ENCODE results near the gene KMT2B. TPM values are rescaled to one million over a fixed set of nuclear protein-coding genes. Genes with fewer than 3 reads are reported as not detected.
A peak's percentile ranks its signal among the peaks of the same experiment; 100 is the strongest.

Gene KMT2B
- total RNA-seq (10 to 100 TPM; 62.6 to 67.8 TPM), polyA plus RNA-seq (2.9 TPM)

- H3K36me3 ChIP-seq (ENCODE audit: insufficient read depth, low read length) = peaks cover 8% of the 10 kb centered on the region
- peaks cover 44 to 64% (median 51%) of the 10 kb centered on the region in 3 donors for H3K4me1 Mint-ChIP-seq
- ChIA-PET CTCF (interaction anchor here (1.1 to 1.4 kb wide), 3 partner anchors 13 to 25 kb away, joined by 3 to 5 read pairs (median 3); no protein-coding TSS in a partner anchor), POLR2A (interaction anchor here (0.9 to 1.9 kb wide), 7 partner anchors 15 to 30 kb away, joined by 3 to 11 read pairs (median 5); partner anchors contain the start of genes IGFLR1, LIN37, PSENEN and U2AF1L4)
- H3K9me3 ChIP-seq (ENCODE audit: low read length) = no peaks in the 10 kb centered on the region
- no peaks in the 10 kb centered on the region for H3K27me3 ChIP-seq (ENCODE audit: insufficient read depth, low read length, poor library complexity, severe bottlenecking)
- H3K27ac ChIP-seq (ENCODE audit: low read depth, low read length) = peak within 1 kb of the TSS; percentile 76
- peaks cover 53% of the 10 kb centered on the region for H3K4me1 ChIP-seq (ENCODE audit: insufficient read depth, low read length)
- H3K4me3 Mint-ChIP-seq = peak within 1 kb of the TSS; percentile 88 to 98 (median 91)
- peak within 1 kb of the TSS; percentile 83 to 98 (median 94) for H3K27ac Mint-ChIP-seq
- peak within 1 kb of the TSS; percentile 89 for H3K4me3 ChIP-seq (ENCODE audit: low read length)
- peaks cover 0 to 4% of the 10 kb centered on the region in 2 donors for H3K27me3 Mint-ChIP-seq
- no peak for DNase-seq
- H3K9me3 Mint-ChIP-seq = no peaks in the 10 kb centered on the region
- peaks cover 0 to 40% (median 2%) of the 10 kb centered on the region in 3 donors for H3K36me3 Mint-ChIP-seq
Measured at GRCh38 chr19:35717665-35718344, at the start of gene KMT2B. Gene KMT2B (plus strand): TSS chr19:35718003. CDS start chr19:35718019, 16 bp downstream.

- ChIA-PET POLR2A (no interaction called here), CTCF (no interaction called here)
- H3K27me3 ChIP-seq (ENCODE audit: insufficient read depth, low read length, poor library complexity, severe bottlenecking) = peaks cover 12% of the 10 kb centered on the region
- H3K9me3 Mint-ChIP-seq = peaks cover 0 to 2% (median 0%) of the 10 kb centered on the region in 5 donors
- no peak overlapping the region for H3K27ac ChIP-seq (ENCODE audit: low read depth, low read length)
- no peak overlapping the region for H3K27ac Mint-ChIP-seq
- H3K4me3 Mint-ChIP-seq = peak overlapping the region in 1 of 7 donors; percentile 8
- H3K4me1 ChIP-seq (ENCODE audit: insufficient read depth, low read length) = no peaks in the 10 kb centered on the region
- peaks cover 0 to 3% (median 0%) of the 10 kb centered on the region in 3 donors for H3K36me3 Mint-ChIP-seq
- H3K9me3 ChIP-seq (ENCODE audit: low read length) = no peaks in the 10 kb centered on the region
- no peaks in the 10 kb centered on the region for H3K36me3 ChIP-seq (ENCODE audit: insufficient read depth, low read length)
- no peak for DNase-seq
- peaks cover 25 to 33% of the 10 kb centered on the region in 2 donors for H3K27me3 Mint-ChIP-seq
- peaks cover 6 to 10% (median 9%) of the 10 kb centered on the region in 3 donors for H3K4me1 Mint-ChIP-seq
- no peak overlapping the region for H3K4me3 ChIP-seq (ENCODE audit: low read length)
Measured at GRCh38 chr19:35669566-35669965, 48.2 kb upstream of the KMT2B start.

GRCh38 chr19:35669974-35670373 is 47.8 kb upstream of the KMT2B start:
- DNase-seq = no peak
- H3K36me3 Mint-ChIP-seq = peaks cover 0 to 2% (median 0%) of the 10 kb centered on the region in 3 donors
- H3K36me3 ChIP-seq (ENCODE audit: insufficient read depth, low read length) = no peaks in the 10 kb centered on the region
- H3K4me1 Mint-ChIP-seq = peaks cover 6 to 10% (median 9%) of the 10 kb centered on the region in 3 donors
- H3K27ac Mint-ChIP-seq = no peak overlapping the region
- ChIA-PET CTCF (no interaction called here), POLR2A (no interaction called here)
- no peak overlapping the region for H3K4me3 ChIP-seq (ENCODE audit: low read length)
- H3K9me3 Mint-ChIP-seq = peaks cover 0 to 2% (median 0%) of the 10 kb centered on the region in 5 donors
- no peaks in the 10 kb centered on the region for H3K9me3 ChIP-seq (ENCODE audit: low read length)
- H3K27me3 Mint-ChIP-seq = peaks cover 25 to 33% of the 10 kb centered on the region in 2 donors
- H3K4me1 ChIP-seq (ENCODE audit: insufficient read depth, low read length) = no peaks in the 10 kb centered on the region
- H3K27ac ChIP-seq (ENCODE audit: low read depth, low read length) = no peak overlapping the region
- peaks cover 12% of the 10 kb centered on the region for H3K27me3 ChIP-seq (ENCODE audit: insufficient read depth, low read length, poor library complexity, severe bottlenecking)
- peak overlapping the region in 1 of 7 donors; percentile 8 for H3K4me3 Mint-ChIP-seq

GRCh38 chr19:35670686-35671085 is 47.1 kb upstream of the KMT2B start:
- DNase-seq = no peak
- Mint-ChIP-seq H3K9me3 (peaks cover 0 to 2% (median 0%) of the 10 kb centered on the region in 5 donors), H3K4me1 (peaks cover 6 to 10% (median 9%) of the 10 kb centered on the region in 3 donors), H3K4me3 (no peak overlapping the region), H3K27ac (no peak overlapping the region), H3K27me3 (peaks cover 25 to 33% of the 10 kb centered on the region in 2 donors), H3K36me3 (no peaks in the 10 kb centered on the region)
- Histone ChIP-seq H3K27ac (ENCODE audit: low read depth, low read length) (no peak overlapping the region), H3K4me1 (ENCODE audit: insufficient read depth, low read length) (no peaks in the 10 kb centered on the region), H3K4me3 (ENCODE audit: low read length) (no peak overlapping the region), H3K27me3 (ENCODE audit: insufficient read depth, low read length, poor library complexity, severe bottlenecking) (peaks cover 12% of the 10 kb centered on the region), H3K9me3 (ENCODE audit: low read length) (no peaks in the 10 kb centered on the region), H3K36me3 (ENCODE audit: insufficient read depth, low read length) (no peaks in the 10 kb centered on the region)
- POLR2A ChIA-PET = no interaction called here
- CTCF ChIA-PET = interaction anchor here (0.6 kb wide), 1 partner anchor 46 kb away, joined by 3 read pairs; no protein-coding TSS in a partner anchor

GRCh38 chr19:35671818-35672217 is 46.0 kb upstream of the KMT2B start:
- Mint-ChIP-seq H3K4me3 (peak overlapping the region in 1 of 7 donors; percentile 1), H3K36me3 (no peaks in the 10 kb centered on the region), H3K4me1 (peaks cover 6 to 10% (median 9%) of the 10 kb centered on the region in 3 donors), H3K9me3 (peaks cover 0 to 2% (median 0%) of the 10 kb centered on the region in 5 donors), H3K27me3 (peaks cover 25 to 33% of the 10 kb centered on the region in 2 donors), H3K27ac (peak overlapping the region in 1 of 8 donors; percentile 43)
- Histone ChIP-seq H3K4me3 (ENCODE audit: low read length) (no peak overlapping the region), H3K27ac (ENCODE audit: low read depth, low read length) (no peak overlapping the region), H3K4me1 (ENCODE audit: insufficient read depth, low read length) (no peaks in the 10 kb centered on the region), H3K36me3 (ENCODE audit: insufficient read depth, low read length) (no peaks in the 10 kb centered on the region), H3K9me3 (ENCODE audit: low read length) (no peaks in the 10 kb centered on the region), H3K27me3 (ENCODE audit: insufficient read depth, low read length, poor library complexity, severe bottlenecking) (peaks cover 12% of the 10 kb centered on the region)
- no peak for DNase-seq
- POLR2A ChIA-PET = no interaction called here
- CTCF ChIA-PET = no interaction called here

GRCh38 chr19:35673121-35673804 is 44.5 kb upstream of the KMT2B start:
- H3K4me1 Mint-ChIP-seq = peaks cover 6 to 10% (median 9%) of the 10 kb centered on the region in 3 donors
- no peaks in the 10 kb centered on the region for H3K36me3 ChIP-seq (ENCODE audit: insufficient read depth, low read length)
- H3K27me3 ChIP-seq (ENCODE audit: insufficient read depth, low read length, poor library complexity, severe bottlenecking) = peaks cover 12% of the 10 kb centered on the region
- H3K4me3 Mint-ChIP-seq = peak overlapping the region; percentile 65 to 91 (median 79)
- ChIA-PET POLR2A (interaction anchor here (0.7 to 0.9 kb wide), 2 partner anchors 25 to 258 kb away, joined by 3 to 4 read pairs; partner anchors contain the start of gene COX6B1), CTCF (no interaction called here)
- peak in 4 of 5 donors; percentile 3 to 54 (median 10) for DNase-seq
- peak overlapping the region; percentile 23 for H3K4me3 ChIP-seq (ENCODE audit: low read length)
- no peaks in the 10 kb centered on the region for H3K36me3 Mint-ChIP-seq
- H3K27ac Mint-ChIP-seq = peak overlapping the region in 5 of 8 donors; percentile 12 to 67 (median 54)
- no peak overlapping the region for H3K27ac ChIP-seq (ENCODE audit: low read depth, low read length)
- H3K9me3 Mint-ChIP-seq = peaks cover 0 to 2% (median 0%) of the 10 kb centered on the region in 5 donors
- H3K27me3 Mint-ChIP-seq = peaks cover 29 to 34% of the 10 kb centered on the region in 2 donors
- no peaks in the 10 kb centered on the region for H3K4me1 ChIP-seq (ENCODE audit: insufficient read depth, low read length)
- H3K9me3 ChIP-seq (ENCODE audit: low read length) = no peaks in the 10 kb centered on the region

- peaks cover 0 to 2% (median 0%) of the 10 kb centered on the region in 5 donors for H3K9me3 Mint-ChIP-seq
- Histone ChIP-seq H3K9me3 (ENCODE audit: low read length) (no peaks in the 10 kb centered on the region), H3K4me3 (ENCODE audit: low read length) (no peak overlapping the region), H3K27me3 (ENCODE audit: insufficient read depth, low read length, poor library complexity, severe bottlenecking) (peaks cover 6% of the 10 kb centered on the region), H3K36me3 (ENCODE audit: insufficient read depth, low read length) (no peaks in the 10 kb centered on the region), H3K4me1 (ENCODE audit: insufficient read depth, low read length) (no peaks in the 10 kb centered on the region), H3K27ac (ENCODE audit: low read depth, low read length) (no peak overlapping the region)
- H3K4me1 Mint-ChIP-seq = peaks cover 6 to 10% (median 9%) of the 10 kb centered on the region in 3 donors
- ChIA-PET POLR2A (no interaction called here), CTCF (no interaction called here)
- H3K27me3 Mint-ChIP-seq = peaks cover 21 to 22% of the 10 kb centered on the region in 2 donors
- no peak for DNase-seq
- no peaks in the 10 kb centered on the region for H3K36me3 Mint-ChIP-seq
- no peak overlapping the region for H3K27ac Mint-ChIP-seq
- H3K4me3 Mint-ChIP-seq = peak overlapping the region in 2 of 7 donors; percentile 40 to 62
Measured at GRCh38 chr19:35675589-35676140, 42.1 kb upstream of the KMT2B start.
